Activated CD4-positive, alpha-beta T cell treated with anti-CD3 and anti-CD28 coated beads, Interleukin-2, amount 10 ng/mL, durations not matched to agents 24 days and 14 days (primary cell): ENCODE measurements around the gene ADAMTSL2. TPM values are rescaled to one million over a fixed set of nuclear protein-coding genes. Genes with fewer than 3 reads are reported as not detected.

Experiments
- DNase-seq: peaks from one replicate; pipeline ENCODE4 v3.0.0; 2022
- H3K27ac Mint-ChIP-seq: one replicate; pipeline ENCODE4 v1.8.0; 2022; ENCODE audit warnings: mild to moderate bottlenecking, mixed read lengths
- H3K27me3 Mint-ChIP-seq: one replicate; pipeline ENCODE4 v1.8.0; 2022; ENCODE audit warnings: mixed read lengths
- H3K36me3 Mint-ChIP-seq: one replicate; pipeline ENCODE4 v1.8.0; 2022; ENCODE audit warnings: low read depth, mild to moderate bottlenecking, mixed read lengths
- H3K4me1 Mint-ChIP-seq: one replicate; pipeline ENCODE4 v1.8.0; 2021; ENCODE audit warnings: mixed read lengths
- H3K4me3 Mint-ChIP-seq: one replicate; pipeline ENCODE4 v1.8.0; 2022; ENCODE audit warnings: mild to moderate bottlenecking, moderate library complexity, mixed read lengths
- H3K9me3 Mint-ChIP-seq: one replicate; pipeline ENCODE4 v1.8.0; 2021; ENCODE audit warnings: mixed read lengths
- intact Hi-C: fragments of 100-400 bp; cut with micrococcal nuclease; formaldehyde crosslinking; loops from one replicate; pipeline ENCODE4 v1.15.1; 2023
- total RNA-seq: library from RNA; stranded (reverse); gene quantifications from 2 replicates; pipeline ENCODE4 v1.2.3, GENCODE V29; 2022

The ADAMTSL2 gene
- total RNA-seq, 1 donor from 2014 or later, result not detected

GRCh38 chr9:133518706-133519449 is 15.6 kb upstream of the ADAMTSL2 start:
- Mint-ChIP-seq H3K4me3 (no peak overlapping the region), H3K27ac (no peak overlapping the region), H3K27me3 (no peaks in the 10 kb centered on the region), H3K4me1 (no peaks in the 10 kb centered on the region), H3K9me3 (no peaks in the 10 kb centered on the region), H3K36me3 (no peaks in the 10 kb centered on the region)
- intact Hi-C loops, result no loop called here
- DNase-seq, result no peak

GRCh38 chr9:133519693-133520092 is 14.8 kb upstream of the ADAMTSL2 start:
- Mint-ChIP-seq H3K4me1 (no peaks in the 10 kb centered on the region), H3K4me3 (no peak overlapping the region), H3K9me3 (no peaks in the 10 kb centered on the region), H3K27me3 (no peaks in the 10 kb centered on the region), H3K36me3 (no peaks in the 10 kb centered on the region), H3K27ac (no peak overlapping the region)
- intact Hi-C loops, result no loop called here
- no peak for DNase-seq

DNA sequence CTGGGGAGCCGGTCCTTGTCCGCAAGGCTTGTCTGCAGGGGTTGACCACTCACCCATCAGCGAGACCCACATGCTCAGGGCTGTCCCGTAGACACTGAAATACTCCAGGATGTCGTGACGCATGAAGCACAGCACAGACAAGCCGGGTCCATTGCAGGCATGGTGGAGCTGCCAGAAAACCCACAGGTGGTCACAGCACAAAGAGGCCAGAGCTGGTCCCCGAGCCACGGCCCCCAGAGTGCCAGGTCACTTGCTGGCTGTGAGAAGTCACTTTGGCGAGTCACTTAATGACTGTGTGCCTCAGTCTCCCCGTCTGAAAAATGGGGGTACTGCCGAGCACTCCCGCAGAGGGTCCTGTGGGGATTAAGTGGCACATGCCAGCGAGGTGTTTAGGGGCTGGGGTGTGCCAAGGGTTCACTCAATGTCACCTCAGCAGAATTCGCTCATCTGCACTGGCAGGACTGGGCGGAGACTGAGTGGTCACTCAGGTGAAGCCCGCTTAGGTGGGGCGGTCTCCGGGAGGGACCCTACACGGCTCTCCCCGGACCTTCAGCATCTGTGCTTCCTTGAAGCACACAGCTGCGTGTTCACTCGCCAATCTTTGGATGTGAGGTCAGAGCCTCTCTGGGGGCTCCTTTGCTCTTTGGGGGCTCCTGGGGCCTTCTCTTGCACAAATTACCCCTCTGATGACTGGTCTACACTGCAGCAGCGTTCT is 14.2 kb upstream of the ADAMTSL2 start:
- Mint-ChIP-seq H3K4me3 (no peak overlapping the region), H3K4me1 (no peaks in the 10 kb centered on the region), H3K36me3 (no peaks in the 10 kb centered on the region), H3K27me3 (no peaks in the 10 kb centered on the region), H3K9me3 (no peaks in the 10 kb centered on the region), H3K27ac (no peak overlapping the region)
- intact Hi-C loops, result no loop called here
- no peak for DNase-seq

- Mint-ChIP-seq H3K27me3 (no peaks in the 10 kb centered on the region), H3K27ac (no peak overlapping the region), H3K4me3 (no peak overlapping the region), H3K36me3 (no peaks in the 10 kb centered on the region), H3K9me3 (no peaks in the 10 kb centered on the region), H3K4me1 (no peaks in the 10 kb centered on the region)
- intact Hi-C loops, result no loop called here
- no peak for DNase-seq
These were observed 13.1 kb upstream of the ADAMTSL2 start for GRCh38 chr9:133521122-133522072.

- no peak for DNase-seq
- H3K9me3 Mint-ChIP-seq, result no peaks in the 10 kb centered on the region
- H3K4me1 Mint-ChIP-seq, result no peaks in the 10 kb centered on the region
- H3K27me3 Mint-ChIP-seq, result peaks cover 2% of the 10 kb centered on the region
- H3K4me3 Mint-ChIP-seq, result no peak overlapping the region
- intact Hi-C loops, result no loop called here
- no peak overlapping the region for H3K27ac Mint-ChIP-seq
- no peaks in the 10 kb centered on the region for H3K36me3 Mint-ChIP-seq
These were observed 12.2 kb upstream of the ADAMTSL2 start for GRCh38 chr9:133522073-133522910.

GRCh38 chr9:133523106-133523505 is 11.4 kb upstream of the ADAMTSL2 start:
- no peaks in the 10 kb centered on the region for H3K36me3 Mint-ChIP-seq
- no peak overlapping the region for H3K4me3 Mint-ChIP-seq
- H3K27me3 Mint-ChIP-seq, result peaks cover 2% of the 10 kb centered on the region
- intact Hi-C loops, result no loop called here
- no peaks in the 10 kb centered on the region for H3K4me1 Mint-ChIP-seq
- H3K27ac Mint-ChIP-seq, result no peak overlapping the region
- H3K9me3 Mint-ChIP-seq, result no peaks in the 10 kb centered on the region
- no peak for DNase-seq

DNA sequence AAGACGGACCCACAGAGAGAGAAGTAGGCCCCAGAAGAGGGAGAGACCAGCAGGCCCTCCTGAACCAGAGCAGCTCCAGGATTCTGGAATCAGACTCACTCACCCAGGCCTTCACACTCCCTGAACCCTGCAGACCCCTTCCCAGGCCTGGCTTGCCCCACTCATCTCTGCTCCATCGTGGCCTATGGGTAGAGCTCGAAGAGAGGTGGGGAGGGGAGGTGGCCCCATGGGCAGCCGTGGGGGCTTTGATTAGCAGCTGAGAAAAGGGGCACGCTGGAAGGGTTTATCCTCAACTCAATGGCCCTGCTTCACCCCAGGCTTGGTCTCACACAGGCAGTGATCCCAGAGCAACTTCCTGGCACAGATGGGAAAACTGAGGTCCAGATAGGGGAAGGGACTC is 10.4 kb upstream of the ADAMTSL2 start:
- no peak overlapping the region for H3K4me3 Mint-ChIP-seq
- intact Hi-C loops, result no loop called here
- no peaks in the 10 kb centered on the region for H3K4me1 Mint-ChIP-seq
- no peak for DNase-seq
- no peaks in the 10 kb centered on the region for H3K9me3 Mint-ChIP-seq
- peaks cover 2% of the 10 kb centered on the region for H3K27me3 Mint-ChIP-seq
- no peak overlapping the region for H3K27ac Mint-ChIP-seq
- H3K36me3 Mint-ChIP-seq, result no peaks in the 10 kb centered on the region

- Mint-ChIP-seq H3K27me3 (peaks cover 2% of the 10 kb centered on the region), H3K27ac (no peak within 1 kb of the TSS), H3K4me1 (no peaks in the 10 kb centered on the region), H3K9me3 (no peaks in the 10 kb centered on the region), H3K36me3 (no peaks in the 10 kb centered on the region), H3K4me3 (no peak within 1 kb of the TSS)
- intact Hi-C loops, result no loop called here
- DNase-seq, result no peak
These were observed 9.8 kb upstream of the ADAMTSL2 start, which contains the start of gene MYMK for GRCh38 chr9:133524679-133525228. Gene MYMK (minus strand): TSS chr9:133524959. CDS start chr9:133524844, 115 bp downstream.

GRCh38 chr9:133525677-133526076 is 8.8 kb upstream of the ADAMTSL2 start:
- H3K27ac Mint-ChIP-seq, result no peak overlapping the region
- no peaks in the 10 kb centered on the region for H3K4me1 Mint-ChIP-seq
- H3K36me3 Mint-ChIP-seq, result no peaks in the 10 kb centered on the region
- DNase-seq, result no peak
- intact Hi-C loops, result no loop called here
- no peak overlapping the region for H3K4me3 Mint-ChIP-seq
- H3K27me3 Mint-ChIP-seq, result peaks cover 2% of the 10 kb centered on the region
- no peaks in the 10 kb centered on the region for H3K9me3 Mint-ChIP-seq

GRCh38 chr9:133526721-133527321 is 7.7 kb upstream of the ADAMTSL2 start:
- Mint-ChIP-seq H3K27ac (no peak overlapping the region), H3K9me3 (no peaks in the 10 kb centered on the region), H3K4me1 (no peaks in the 10 kb centered on the region), H3K36me3 (no peaks in the 10 kb centered on the region), H3K4me3 (no peak overlapping the region), H3K27me3 (peaks cover 2% of the 10 kb centered on the region)
- DNase-seq, result no peak
- intact Hi-C loops, result no loop called here

- DNase-seq, result no peak
- Mint-ChIP-seq H3K27me3 (peaks cover 2% of the 10 kb centered on the region), H3K9me3 (no peaks in the 10 kb centered on the region), H3K36me3 (no peaks in the 10 kb centered on the region), H3K27ac (no peak overlapping the region), H3K4me3 (no peak overlapping the region), H3K4me1 (no peaks in the 10 kb centered on the region)
- intact Hi-C loops, result no loop called here
These were observed 7.0 kb upstream of the ADAMTSL2 start for GRCh38 chr9:133527444-133527920.

DNA sequence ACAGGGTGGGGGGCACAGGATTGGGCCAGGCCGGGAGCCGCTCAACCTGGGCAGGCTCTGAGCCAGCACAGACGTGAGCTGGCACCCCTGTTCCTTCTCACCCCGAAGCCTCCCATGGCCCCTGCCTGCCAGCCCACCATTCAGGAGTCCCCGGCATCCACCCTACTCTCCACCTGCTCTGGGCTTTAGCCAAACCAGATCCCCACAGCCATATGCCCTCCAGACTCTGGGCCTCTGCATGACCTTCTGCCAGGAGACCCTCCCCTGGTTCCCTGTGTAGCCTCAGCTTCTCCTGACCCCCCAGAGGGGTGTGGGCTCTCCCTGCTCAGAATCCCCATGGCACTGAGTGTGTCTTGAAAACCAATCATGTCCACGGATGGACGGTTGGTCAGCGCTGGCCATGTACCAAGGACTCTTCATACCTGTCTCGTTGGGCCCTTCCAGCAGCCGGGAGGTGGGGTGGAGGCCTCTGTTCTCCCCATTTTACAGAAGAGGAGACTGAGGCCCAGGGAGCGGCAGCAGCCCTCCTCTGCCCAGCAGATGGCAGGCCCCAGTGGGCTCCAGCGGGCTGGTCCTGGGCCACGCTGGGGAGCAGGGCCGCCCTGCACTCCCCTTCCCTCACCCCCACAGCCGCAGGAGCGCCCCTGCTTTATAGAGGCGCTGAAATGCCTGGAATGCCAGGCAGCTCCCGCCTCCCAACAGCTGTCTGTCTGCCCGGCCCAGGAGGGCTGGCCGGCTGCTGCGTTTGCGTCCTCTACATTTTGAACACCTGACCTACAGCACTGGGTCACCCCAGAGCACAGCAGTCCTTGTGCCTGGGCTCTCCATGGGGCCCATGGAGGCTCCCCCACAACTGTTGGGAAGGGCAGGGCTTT is 6.3 kb upstream of the ADAMTSL2 start:
- H3K4me1 Mint-ChIP-seq, result no peaks in the 10 kb centered on the region

More for the DNA sequence above, 6.3 kb upstream of the ADAMTSL2 start:
- H3K9me3 Mint-ChIP-seq, result no peaks in the 10 kb centered on the region
- H3K36me3 Mint-ChIP-seq, result no peaks in the 10 kb centered on the region
- no peak overlapping the region for H3K4me3 Mint-ChIP-seq
- H3K27me3 Mint-ChIP-seq, result peaks cover 7% of the 10 kb centered on the region
- DNase-seq, result no peak
- intact Hi-C loops, result no loop called here
- H3K27ac Mint-ChIP-seq, result no peak overlapping the region
